Caco-2 (cell line): ENCODE measurements around the gene ATP8B4. TPM values are rescaled to one million over a fixed set of nuclear protein-coding genes. Genes with fewer than 3 reads are reported as not detected.

ENCODE experiments used
- BruUV-seq: library from RNA; stranded (reverse); fragments of 400-500 nt; replicated peaks from 2 replicates; lab custom pipeline; 2021; lab: Mats Ljungman, UMichigan
- CTCF ChIA-PET: fragments of 300-600 bp; sonication (Branson Sonifier 250); formaldehyde crosslinking; loops from one replicate; lab custom pipeline; 2022; ENCODE audit warnings: antibody characterized with exemption; lab: Charles Lee
- POLR2A ChIA-PET: fragments of 300-600 bp; sonication (Branson Sonifier 250); formaldehyde crosslinking; loops from one replicate; lab custom pipeline; 2022; ENCODE audit warnings: antibody characterized with exemption; lab: Charles Lee
- DNase-seq, 2 experiments: peaks; one replicate each; pipeline versions ENCODE4 v3.0.0 to v3.0.0-alpha.2; 2020 to 2022
- H3K27me3 ChIP-seq: replicated peaks from 2 replicates; pipeline ENCODE4 v1.6.0; 2011; ENCODE audit warnings: low read length; ENCODE audit not compliant: control insufficient read depth, insufficient read depth
- H3K36me3 ChIP-seq: 2 replicates; pipeline ENCODE4 v1.5.1; 2011; ENCODE audit warnings: low read length; ENCODE audit not compliant: control insufficient read depth, insufficient read depth
- H3K4me1 ChIP-seq: fragments of 250-450 bp; sonication (Bioruptor Pico); 2 replicates; pipeline ENCODE4 v1.5.1; 2020; ENCODE audit warnings: mild to moderate bottlenecking
- H3K4me3 ChIP-seq: 2 replicates; pipeline ENCODE4 v1.5.1; 2011; ENCODE audit warnings: low read depth, mild to moderate bottlenecking, control low read depth, low read length
- H3K9me3 ChIP-seq: fragments of 250-450 bp; sonication (Bioruptor Pico); 2 replicates; pipeline ENCODE4 v1.5.1; 2020; ENCODE audit warnings: mild to moderate bottlenecking, moderate library complexity
- H3K27ac Mint-ChIP-seq: one replicate; pipeline ENCODE4 v1.8.0; 2022; ENCODE audit warnings: mixed read lengths; ENCODE audit not compliant: unreplicated experiment
- H3K27me3 Mint-ChIP-seq: one replicate; pipeline ENCODE4 v1.8.0; 2022; ENCODE audit warnings: mixed read lengths; ENCODE audit not compliant: insufficient read depth, unreplicated experiment
- H3K36me3 Mint-ChIP-seq: one replicate; pipeline ENCODE4 v1.8.0; 2022; ENCODE audit warnings: mild to moderate bottlenecking, mixed read lengths; ENCODE audit not compliant: insufficient read depth, unreplicated experiment
- H3K4me1 Mint-ChIP-seq: one replicate; pipeline ENCODE4 v1.8.0; 2022; ENCODE audit warnings: low read depth, mixed read lengths; ENCODE audit not compliant: unreplicated experiment
- H3K4me3 Mint-ChIP-seq: one replicate; pipeline ENCODE4 v1.8.0; 2022; ENCODE audit warnings: mild to moderate bottlenecking, moderate library complexity, mixed read lengths; ENCODE audit not compliant: unreplicated experiment
- H3K9me3 Mint-ChIP-seq: one replicate; pipeline ENCODE4 v1.8.0; 2022; ENCODE audit warnings: mixed read lengths; ENCODE audit not compliant: unreplicated experiment
- intact Hi-C: fragments of 100-400 bp; cut with micrococcal nuclease; formaldehyde crosslinking; loops from one replicate; pipeline ENCODE4 v1.10.0; 2022; ENCODE audit not compliant: unreplicated experiment
- total RNA-seq: library from RNA; stranded (reverse); gene quantifications from 2 replicates; pipeline ENCODE4 v1.2.3, GENCODE V29; 2022
- TF ChIP-seq, protein P1 (sequence below), 2 experiments: fragments of 200-600 bp in 1 of 2; IDR thresholded peaks; 1 replicate in 1 of 2; 2 replicates in 1 of 2; pipeline versions ENCODE4 v1.5.1 to v1.8.0; 2011 to 2022; ENCODE audit warnings: antibody characterized with exemption in 1 of 2, control low read depth in 1 of 2, inconsistent platforms in 1 of 2, low read depth in 1 of 2, low read length in 1 of 2, mild to moderate bottlenecking in 1 of 2, moderate library complexity in 1 of 2; ENCODE audit not compliant: insufficient read depth in 1 of 2, severe bottlenecking in 1 of 2, unreplicated experiment in 1 of 2

ATP8B4 gene
- total RNA-seq, 1 experiment from 2014 or later, result 0.57 TPM

- Histone ChIP-seq H3K27me3 (no peaks in the 10 kb centered on the region; the same call in 1 of the 2 replicates), H3K9me3 (peaks cover 3% of the 10 kb centered on the region; the same call in 1 of the 2 replicates), H3K4me3 (no peak overlapping the region), H3K4me1 (no peaks in the 10 kb centered on the region), H3K36me3 (no peaks in the 10 kb centered on the region)
- TF ChIP-seq, protein P1, sequence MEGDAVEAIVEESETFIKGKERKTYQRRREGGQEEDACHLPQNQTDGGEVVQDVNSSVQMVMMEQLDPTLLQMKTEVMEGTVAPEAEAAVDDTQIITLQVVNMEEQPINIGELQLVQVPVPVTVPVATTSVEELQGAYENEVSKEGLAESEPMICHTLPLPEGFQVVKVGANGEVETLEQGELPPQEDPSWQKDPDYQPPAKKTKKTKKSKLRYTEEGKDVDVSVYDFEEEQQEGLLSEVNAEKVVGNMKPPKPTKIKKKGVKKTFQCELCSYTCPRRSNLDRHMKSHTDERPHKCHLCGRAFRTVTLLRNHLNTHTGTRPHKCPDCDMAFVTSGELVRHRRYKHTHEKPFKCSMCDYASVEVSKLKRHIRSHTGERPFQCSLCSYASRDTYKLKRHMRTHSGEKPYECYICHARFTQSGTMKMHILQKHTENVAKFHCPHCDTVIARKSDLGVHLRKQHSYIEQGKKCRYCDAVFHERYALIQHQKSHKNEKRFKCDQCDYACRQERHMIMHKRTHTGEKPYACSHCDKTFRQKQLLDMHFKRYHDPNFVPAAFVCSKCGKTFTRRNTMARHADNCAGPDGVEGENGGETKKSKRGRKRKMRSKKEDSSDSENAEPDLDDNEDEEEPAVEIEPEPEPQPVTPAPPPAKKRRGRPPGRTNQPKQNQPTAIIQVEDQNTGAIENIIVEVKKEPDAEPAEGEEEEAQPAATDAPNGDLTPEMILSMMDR (IDR thresholded peaks at IDR 0.05; ENCODE audit: insufficient read depth in 1 of 2, low read depth in 1 of 2, low read length in 1 of 2, severe bottlenecking in 1 of 2, unreplicated experiment in 1 of 2), result no peak
- H3K27me3 Mint-ChIP-seq, result no peaks in the 10 kb centered on the region
- POLR2A ChIA-PET, result no interaction called here
- H3K9me3 Mint-ChIP-seq, result no peaks in the 10 kb centered on the region
- H3K4me3 Mint-ChIP-seq, result no peak overlapping the region
- CTCF ChIA-PET, result interaction anchor here (0.7 kb wide), 1 partner anchor 147 kb away, joined by 4 read pairs; no protein-coding TSS in a partner anchor
- no peak for DNase-seq
- intact Hi-C loops, result no loop called here
- no TSS peak for BruUV-seq
- no peaks in the 10 kb centered on the region for H3K36me3 Mint-ChIP-seq
- H3K4me1 Mint-ChIP-seq, result no peaks in the 10 kb centered on the region
- H3K27ac Mint-ChIP-seq, result no peak overlapping the region
These were observed 4.8 kb downstream of the ATP8B4 start for GRCh38 chr15:50113992-50114780.

- BruUV-seq, result no TSS peak
- Histone ChIP-seq H3K27me3 (no peaks in the 10 kb centered on the region; the same call in 1 of the 2 replicates), H3K36me3 (no peaks in the 10 kb centered on the region), H3K9me3 (peaks cover 3% of the 10 kb centered on the region; the same call in 1 of the 2 replicates), H3K4me1 (no peaks in the 10 kb centered on the region), H3K4me3 (no peak overlapping the region)
- intact Hi-C loops, result no loop called here
- TF ChIP-seq, protein P1 (IDR thresholded peaks at IDR 0.05; ENCODE audit: insufficient read depth in 1 of 2, low read depth in 1 of 2, low read length in 1 of 2, severe bottlenecking in 1 of 2, unreplicated experiment in 1 of 2), result no peak
- Mint-ChIP-seq H3K4me3 (no peak overlapping the region), H3K27ac (no peak overlapping the region), H3K36me3 (no peaks in the 10 kb centered on the region), H3K27me3 (peaks cover 4% of the 10 kb centered on the region), H3K9me3 (no peaks in the 10 kb centered on the region), H3K4me1 (no peaks in the 10 kb centered on the region)
- POLR2A ChIA-PET, result no interaction called here
- CTCF ChIA-PET, result no interaction called here
- DNase-seq, result no peak
These were observed 5.9 kb downstream of the ATP8B4 start for GRCh38 chr15:50113187-50113505.

- TF ChIP-seq, protein P1 (IDR thresholded peaks at IDR 0.05; ENCODE audit: insufficient read depth in 1 of 2, low read depth in 1 of 2, low read length in 1 of 2, severe bottlenecking in 1 of 2, unreplicated experiment in 1 of 2), result no peak
- Mint-ChIP-seq H3K9me3 (no peaks in the 10 kb centered on the region), H3K4me3 (no peak overlapping the region), H3K4me1 (no peaks in the 10 kb centered on the region), H3K36me3 (no peaks in the 10 kb centered on the region), H3K27me3 (peaks cover 5% of the 10 kb centered on the region), H3K27ac (no peak overlapping the region)
- CTCF ChIA-PET, result no interaction called here
- no peak overlapping the region for H3K4me3 ChIP-seq
- H3K9me3 ChIP-seq, result no peaks in the 10 kb centered on the region
- DNase-seq, result no peak
- POLR2A ChIA-PET, result no interaction called here
- H3K4me1 ChIP-seq, result no peaks in the 10 kb centered on the region
- no TSS peak for BruUV-seq
- H3K36me3 ChIP-seq, result no peaks in the 10 kb centered on the region
- intact Hi-C loops, result no loop called here
- no peaks in the 10 kb centered on the region; the same call in 1 of the 2 replicates for H3K27me3 ChIP-seq
These were observed 6.4 kb downstream of the ATP8B4 start for GRCh38 chr15:50112488-50113186.
